NCI-H460 (cell line): ENCODE measurements around the gene BLM. TPM values are rescaled to one million over a fixed set of nuclear protein-coding genes. Genes with fewer than 3 reads are reported as not detected.

ENCODE experiments used
- small RNA-seq, 2 experiments: library from RNA; depleted of rRNA; stranded (forward); fragments of <200 nt; gene quantifications; one replicate each; pipeline ENCODE3, GENCODE V24; 2014
- total RNA-seq: library from RNA; depleted of rRNA; stranded (reverse); fragments of >200 nt; shearing (Covaris generic); gene quantifications from 2 replicates; pipeline ENCODE4 v1.2.3, GENCODE V29; 2014; rRNA removed

BLM gene
- total RNA-seq, 1 experiment from 2014 or later: 10.6 TPM

Small RNAs within 50 kb of the gene (small RNA-seq; reads per million reads assigned to genes)
- 0.04 to 0.06 reads per million in 2 experiments for gene RF00093
- gene RN7SL363P: 0 reads per million in 2 experiments

Other genes with a start within 250 kb of the BLM start
- 28.5 and 31.1 TPM in 2 replicates for gene CRTC3, start 187.4 kb upstream of the BLM start, total RNA-seq
- 29.0 and 37.7 TPM in 2 replicates for gene FURIN, start 151.2 kb downstream of the BLM start, total RNA-seq
- 0.59 TPM in 1 of 2 replicates, not detected in the other for gene FES, start 167.2 kb downstream of the BLM start, total RNA-seq
- 15.7 and 19.9 TPM in 2 replicates for gene MAN2A2, start 186.0 kb downstream of the BLM start, total RNA-seq
- gene HDDC3, start 215.2 kb downstream of the BLM start, total RNA-seq: 19.7 and 21.1 TPM in 2 replicates
- 30.3 and 31.5 TPM in 2 replicates for gene UNC45A, start 217.9 kb downstream of the BLM start, total RNA-seq
- 24.1 TPM in 2 replicates for gene RCCD1, start 237.5 kb downstream of the BLM start, total RNA-seq